HG02840 (cell line): ENCODE measurements around the gene ARHGAP19.

Experiments
- ATAC-seq: cut with Tn5 transposase; IDR thresholded peaks from one replicate; pipeline ENCODE4 v1.9.1; 2021; ENCODE audit warnings: mild to moderate bottlenecking, moderate library complexity, moderate number of reproducible peaks; ENCODE audit not compliant: unreplicated experiment, low FRiP score

Gene ARHGAP19

GRCh38 chr10:97238855-97239254 lies 53.6 kb downstream of the ARHGAP19 start:
- ATAC-seq, result no peak

DNA sequence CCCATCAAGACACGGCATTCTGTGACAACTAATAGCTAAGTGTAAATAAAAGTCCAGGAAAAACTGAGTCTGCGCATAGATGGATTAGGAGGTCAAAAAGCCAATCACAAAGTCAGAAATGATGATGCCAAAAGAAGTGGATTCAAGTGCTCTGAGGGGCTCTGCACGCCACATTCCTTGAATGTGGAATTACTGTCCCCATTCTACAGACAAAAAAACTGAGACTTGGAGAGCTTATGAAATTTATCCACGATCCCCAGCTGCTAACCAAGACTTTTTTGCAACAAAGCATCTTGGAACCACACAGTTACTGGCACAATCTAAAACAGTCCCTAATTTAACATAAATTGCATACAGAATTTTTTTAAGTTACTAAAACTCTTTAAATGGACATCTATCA lies 57.1 kb downstream of the ARHGAP19 start:
- ATAC-seq, result no peak

DNA sequence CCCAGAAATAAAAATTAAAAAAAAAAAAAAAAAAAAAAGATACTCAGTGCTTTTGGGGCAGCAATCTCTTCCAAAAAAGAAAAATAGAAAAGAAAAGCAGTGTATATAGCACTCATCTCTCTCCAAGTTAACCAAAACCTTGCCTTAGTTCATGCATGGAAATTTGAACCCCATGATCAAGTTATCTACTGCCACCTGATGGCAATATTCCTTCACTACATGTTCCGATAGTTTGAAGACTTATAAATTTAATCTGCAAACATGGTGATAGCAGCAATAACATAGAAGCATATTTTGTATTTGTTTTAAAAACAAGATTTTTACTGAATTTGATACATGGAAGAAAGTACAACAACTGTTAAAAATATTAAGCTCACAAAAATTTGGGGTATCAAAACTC lies 58.0 kb downstream of the ARHGAP19 start:
- no peak for ATAC-seq

DNA sequence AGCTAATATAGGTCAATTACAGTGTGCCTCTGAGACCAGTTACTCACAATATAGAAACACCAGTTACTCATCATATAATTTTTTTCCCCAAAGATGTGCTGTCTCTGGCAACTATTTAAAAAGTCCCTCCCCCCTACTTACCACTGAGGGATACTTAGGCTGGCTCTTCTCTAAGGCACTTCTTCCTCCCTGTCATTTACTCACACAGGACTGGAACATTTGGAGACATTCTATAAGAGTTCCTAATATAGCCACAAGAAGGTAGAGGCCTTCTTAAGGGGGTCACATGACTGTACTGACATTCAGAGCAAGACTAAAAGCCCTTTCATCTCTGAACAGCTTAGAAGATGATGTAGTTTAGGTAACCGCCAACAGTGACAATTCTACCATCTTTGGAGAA lies 62.3 kb downstream of the ARHGAP19 start:
- ATAC-seq, result no peak

- no peak for ATAC-seq
Measured at GRCh38 chr10:97229322-97230015, 63.0 kb downstream of the ARHGAP19 start.

- no peak for ATAC-seq
Measured at GRCh38 chr10:97228775-97229157, 63.7 kb downstream of the ARHGAP19 start.

DNA sequence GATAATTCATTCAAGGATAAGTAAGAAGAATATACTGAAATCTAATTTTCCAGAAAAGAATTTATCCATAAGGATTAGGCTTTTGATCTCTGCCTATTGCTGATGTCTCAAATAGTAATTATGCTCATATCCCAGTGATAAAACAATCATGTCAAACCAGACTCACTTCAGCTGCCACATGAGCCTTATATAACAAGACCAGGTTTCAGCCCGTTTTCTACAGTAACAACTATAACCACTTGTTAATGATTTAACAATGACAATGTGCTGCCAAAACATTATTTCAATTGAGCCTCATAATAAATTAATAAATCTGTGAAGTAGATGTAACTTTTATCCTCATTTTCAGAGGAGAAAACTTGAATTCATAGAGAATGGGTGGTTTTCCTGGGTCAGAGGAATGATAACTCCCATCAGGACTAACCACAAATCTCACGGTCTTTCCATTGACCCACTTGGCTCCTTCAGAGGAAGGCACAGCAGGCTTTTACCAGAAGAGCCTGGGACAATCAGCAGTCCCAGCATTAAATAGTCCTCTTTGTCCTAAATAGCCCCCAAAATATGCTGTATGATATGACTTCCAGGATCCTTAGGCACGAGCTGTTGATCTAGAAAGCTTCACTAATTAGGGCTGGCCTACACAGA lies 64.2 kb downstream of the ARHGAP19 start:
- ATAC-seq, result no peak

- ATAC-seq, result no peak
Measured at GRCh38 chr10:97226398-97226797, 66.0 kb downstream of the ARHGAP19 start.

DNA sequence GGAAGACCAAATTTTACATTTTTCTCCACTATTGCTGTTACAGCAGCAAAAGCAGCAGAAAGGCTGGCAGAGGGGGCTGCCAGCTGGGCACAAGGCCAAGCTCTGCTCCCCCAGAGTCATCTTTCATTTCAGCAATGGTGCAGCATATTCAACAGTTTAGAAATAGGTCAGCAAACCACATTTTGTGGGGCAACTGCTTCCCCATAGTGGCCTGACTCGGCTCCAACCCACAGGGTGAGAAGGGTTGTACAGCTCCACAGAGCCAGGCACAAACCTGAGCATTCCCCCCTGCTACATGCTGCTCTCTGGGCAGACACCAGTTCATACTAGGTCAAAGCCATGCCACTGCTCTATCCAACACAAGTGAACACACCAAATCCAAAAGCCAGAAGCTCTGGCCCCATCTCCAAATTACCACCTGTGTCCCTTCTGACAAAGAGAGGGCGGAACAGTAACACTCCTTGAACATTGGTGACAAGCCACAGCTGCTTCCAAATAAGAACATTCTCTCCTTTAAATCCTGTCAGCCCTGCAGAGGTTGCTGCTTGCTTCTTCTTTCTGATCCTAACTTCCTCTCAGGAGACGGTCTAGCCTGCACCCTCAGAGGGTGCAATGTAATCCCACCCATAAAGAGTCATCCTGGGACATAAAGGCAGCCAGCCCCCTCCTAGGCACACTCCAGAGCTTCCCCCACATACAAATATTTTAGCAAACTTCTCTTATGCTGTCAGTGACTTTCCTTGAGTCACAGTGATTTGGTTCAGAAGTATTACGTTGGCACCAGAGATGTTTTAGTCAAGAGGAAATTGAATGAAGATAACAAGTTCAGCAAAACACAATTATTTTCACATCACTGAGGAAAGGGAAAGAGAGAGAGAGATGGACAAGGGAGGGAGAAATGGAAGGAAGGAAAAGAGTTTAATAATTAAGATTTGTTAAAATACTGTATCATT lies 67.7 kb downstream of the ARHGAP19 start:
- ATAC-seq, result no peak

DNA sequence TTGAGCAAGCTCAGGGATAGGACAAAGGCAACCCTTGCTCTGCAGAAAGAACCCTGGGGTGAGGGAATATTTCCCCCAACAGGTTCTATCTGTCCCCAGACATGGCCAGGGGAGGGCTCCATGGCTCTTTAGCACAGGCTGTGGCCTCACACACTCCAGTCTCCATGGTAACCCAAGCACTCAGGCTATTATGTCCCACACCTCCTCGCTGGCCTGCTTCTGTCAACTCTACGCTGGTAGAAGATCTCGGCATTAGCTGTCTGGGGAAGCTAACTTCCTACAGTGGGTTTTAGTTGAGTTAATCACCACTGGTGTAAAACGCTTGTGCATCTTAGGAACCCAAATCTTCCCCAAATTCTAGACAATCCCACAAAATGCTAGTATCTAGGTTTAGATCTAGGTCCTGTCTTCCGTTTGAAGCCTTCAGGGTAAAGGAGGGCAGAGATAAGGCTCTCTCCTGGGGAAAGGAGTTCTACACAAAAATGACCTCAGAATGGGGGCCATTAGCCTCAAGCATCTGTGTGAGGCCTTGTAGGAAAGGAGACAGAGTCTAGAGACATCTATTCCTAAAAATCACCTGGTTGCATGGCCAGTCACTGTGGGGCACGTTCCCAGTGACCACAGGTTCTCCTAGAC lies 70.0 kb downstream of the ARHGAP19 start:
- ATAC-seq, result no peak

GRCh38 chr10:97220355-97220754 lies 72.1 kb downstream of the ARHGAP19 start:
- no peak for ATAC-seq

DNA sequence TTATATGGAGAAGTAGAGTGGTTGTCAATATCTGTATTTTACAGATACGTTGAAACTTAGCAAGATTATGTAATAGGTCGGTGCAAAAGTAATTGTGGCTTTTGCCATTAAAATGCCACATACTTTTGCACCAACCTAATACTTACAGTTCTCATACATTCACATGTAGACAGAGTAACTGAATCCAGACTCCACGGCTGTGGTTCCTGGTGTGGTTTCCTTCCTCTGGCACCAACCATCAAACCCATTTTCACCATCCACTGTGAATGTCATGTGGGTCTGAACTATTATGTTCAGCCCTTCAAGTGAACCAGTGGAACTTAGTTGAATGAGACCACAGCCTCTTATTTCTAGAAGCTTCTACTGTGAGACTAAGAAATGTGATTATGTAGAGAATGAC lies 75.1 kb downstream of the ARHGAP19 start:
- no peak for ATAC-seq

GRCh38 chr10:97215619-97216260 lies 76.7 kb downstream of the ARHGAP19 start:
- no peak for ATAC-seq

- ATAC-seq, result no peak
Measured at GRCh38 chr10:97213431-97213830, 79.0 kb downstream of the ARHGAP19 start.

DNA sequence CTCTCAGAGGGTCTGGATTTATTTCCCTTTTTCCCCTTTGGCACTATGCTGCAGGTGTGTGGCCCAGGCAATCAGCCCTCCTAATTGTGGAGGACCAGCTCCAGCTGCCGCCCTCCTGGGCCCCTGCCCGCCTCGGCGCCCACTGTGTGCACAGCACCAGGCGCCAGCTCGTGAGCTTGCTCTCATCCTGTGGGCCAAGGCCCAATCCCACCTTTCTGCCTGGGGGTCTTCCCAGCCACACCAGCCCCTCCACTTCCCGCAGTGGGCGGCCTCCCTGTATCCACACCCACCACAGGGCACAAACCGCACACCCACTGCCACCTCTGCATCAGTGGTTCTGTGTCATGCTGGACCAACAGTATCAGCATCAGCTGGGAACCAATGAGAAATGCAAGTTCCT lies 81.2 kb downstream of the ARHGAP19 start:
- no peak for ATAC-seq

DNA sequence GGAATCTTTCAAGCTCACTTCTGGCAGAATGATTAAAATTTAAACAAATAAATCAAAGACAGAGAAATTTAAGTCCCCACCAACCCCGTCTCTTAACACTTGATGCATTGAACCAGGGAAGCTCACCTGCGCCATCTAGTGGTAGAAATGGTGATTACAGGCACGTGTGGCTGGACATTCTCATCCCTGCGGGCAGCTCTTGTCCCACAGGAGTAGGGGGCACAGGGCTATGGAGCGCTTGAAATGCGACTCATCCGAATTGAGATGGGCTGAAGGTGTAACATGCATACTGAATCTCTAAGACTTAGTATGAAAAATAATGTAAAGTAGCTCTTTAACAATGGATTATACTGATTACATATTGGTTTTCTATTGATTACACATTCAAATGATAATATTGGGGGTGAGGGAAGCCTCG lies 81.9 kb downstream of the ARHGAP19 start:
- peak; percentile 58 for ATAC-seq

DNA sequence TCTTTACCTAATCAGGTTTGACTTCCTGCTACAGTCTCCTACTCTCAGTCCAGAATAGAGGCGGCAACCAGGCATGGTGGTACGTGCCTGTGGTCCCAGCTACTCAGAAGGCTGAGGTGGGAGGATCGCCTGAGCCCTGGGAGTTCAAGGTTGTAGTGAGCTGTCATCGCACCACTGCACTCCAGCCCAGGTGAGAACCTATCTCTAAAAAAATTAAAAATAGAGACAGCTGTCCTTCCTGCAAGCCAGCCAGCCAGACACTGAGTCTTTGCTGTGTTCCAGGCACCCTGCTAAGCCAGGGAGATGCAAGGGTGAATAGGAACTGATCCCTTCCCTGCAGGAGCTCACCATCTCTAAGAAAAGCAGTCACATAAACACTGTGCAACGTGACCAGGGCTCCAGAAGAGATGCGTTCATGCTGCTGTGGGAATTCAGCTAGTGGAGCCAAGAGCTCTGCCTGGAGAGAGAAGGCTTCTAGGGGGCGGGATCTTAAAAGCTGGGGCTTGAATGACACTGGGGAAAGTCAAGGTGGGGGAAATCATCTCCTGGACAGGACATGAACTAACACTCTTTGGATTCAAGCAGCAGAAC lies 84.6 kb downstream of the ARHGAP19 start:
- ATAC-seq, result no peak

DNA sequence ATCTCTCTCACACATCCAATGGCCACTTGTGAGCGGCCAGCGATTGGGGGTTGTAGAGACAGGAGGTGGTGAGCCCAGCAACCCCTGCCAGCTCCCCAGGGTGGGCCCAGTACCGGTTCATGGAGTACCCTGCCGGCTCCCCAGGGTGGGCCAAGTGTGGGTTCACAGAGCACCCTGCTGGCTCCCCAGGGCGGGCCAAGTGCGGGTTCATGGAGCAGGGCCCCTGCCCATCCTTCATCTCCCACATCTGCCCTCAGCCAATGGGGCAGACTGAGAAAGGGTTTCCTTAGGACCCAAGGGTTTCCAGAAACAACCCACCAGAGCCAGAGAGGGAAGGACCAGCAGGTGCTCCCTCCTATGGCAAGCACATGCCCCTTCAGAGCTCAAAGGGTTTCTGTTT lies 85.3 kb downstream of the ARHGAP19 start:
- no peak for ATAC-seq

DNA sequence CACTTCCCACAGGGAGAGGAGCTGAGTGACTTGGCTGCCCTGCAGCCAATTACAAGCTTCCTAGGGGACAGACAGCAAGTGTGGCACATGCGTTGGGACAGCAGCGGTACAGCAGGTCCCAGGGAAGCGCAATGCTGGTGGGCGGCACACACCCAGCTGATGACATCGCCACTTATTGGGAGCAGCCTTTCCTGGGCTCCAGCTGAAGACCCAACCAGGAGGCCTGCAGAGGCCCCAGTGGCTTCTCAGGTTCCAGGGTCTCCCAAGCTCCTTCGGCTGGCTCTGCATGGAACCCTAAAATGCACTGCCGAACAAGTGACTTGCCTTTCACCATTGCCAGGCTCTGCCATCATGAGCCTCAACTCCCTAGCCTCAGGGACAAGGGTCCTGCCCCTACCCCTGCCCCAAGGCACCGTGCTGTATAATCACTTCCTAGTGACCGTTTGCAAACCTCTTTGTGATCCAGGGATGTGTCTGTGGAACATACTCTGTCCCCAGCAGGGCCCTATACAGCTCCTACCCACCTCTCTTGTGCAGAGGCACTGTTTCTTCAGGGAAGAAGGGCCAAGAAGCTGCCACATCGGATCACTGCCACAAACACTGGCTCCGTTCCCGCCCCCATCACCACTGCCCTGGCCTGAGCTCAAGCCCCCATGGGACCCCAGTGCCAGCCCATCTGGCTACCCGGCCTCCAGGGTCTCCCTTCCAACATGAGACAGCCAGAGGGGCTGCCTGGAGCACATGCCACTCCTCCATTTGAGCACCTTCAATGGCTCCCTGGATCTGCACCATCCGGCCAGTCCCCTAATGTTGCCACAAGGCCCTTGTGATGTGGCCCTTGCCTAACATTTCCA lies 87.4 kb downstream of the ARHGAP19 start:
- no peak for ATAC-seq
